Epithelial cell of esophagus (primary cell): Measurements from ENCODE around the gene CEP170B.

Experiments
- DNase-seq: peaks from one replicate; pipeline ENCODE4 v3.0.0; 2010; ENCODE audit warnings: low read depth
- H3K4me3 ChIP-seq: 2 replicates; pipeline ENCODE4 v1.5.1; 2011; ENCODE audit warnings: mild to moderate bottlenecking, low read length, control low read depth
- CTCF ChIP-seq: IDR thresholded peaks from 2 replicates; pipeline ENCODE4 v1.5.1; 2011; ENCODE audit warnings: low read depth, mild to moderate bottlenecking, low read length, control low read depth, inconsistent platforms; ENCODE audit not compliant: insufficient read depth; ENCODE audit errors: missing control alignments

Gene CEP170B

DNA sequence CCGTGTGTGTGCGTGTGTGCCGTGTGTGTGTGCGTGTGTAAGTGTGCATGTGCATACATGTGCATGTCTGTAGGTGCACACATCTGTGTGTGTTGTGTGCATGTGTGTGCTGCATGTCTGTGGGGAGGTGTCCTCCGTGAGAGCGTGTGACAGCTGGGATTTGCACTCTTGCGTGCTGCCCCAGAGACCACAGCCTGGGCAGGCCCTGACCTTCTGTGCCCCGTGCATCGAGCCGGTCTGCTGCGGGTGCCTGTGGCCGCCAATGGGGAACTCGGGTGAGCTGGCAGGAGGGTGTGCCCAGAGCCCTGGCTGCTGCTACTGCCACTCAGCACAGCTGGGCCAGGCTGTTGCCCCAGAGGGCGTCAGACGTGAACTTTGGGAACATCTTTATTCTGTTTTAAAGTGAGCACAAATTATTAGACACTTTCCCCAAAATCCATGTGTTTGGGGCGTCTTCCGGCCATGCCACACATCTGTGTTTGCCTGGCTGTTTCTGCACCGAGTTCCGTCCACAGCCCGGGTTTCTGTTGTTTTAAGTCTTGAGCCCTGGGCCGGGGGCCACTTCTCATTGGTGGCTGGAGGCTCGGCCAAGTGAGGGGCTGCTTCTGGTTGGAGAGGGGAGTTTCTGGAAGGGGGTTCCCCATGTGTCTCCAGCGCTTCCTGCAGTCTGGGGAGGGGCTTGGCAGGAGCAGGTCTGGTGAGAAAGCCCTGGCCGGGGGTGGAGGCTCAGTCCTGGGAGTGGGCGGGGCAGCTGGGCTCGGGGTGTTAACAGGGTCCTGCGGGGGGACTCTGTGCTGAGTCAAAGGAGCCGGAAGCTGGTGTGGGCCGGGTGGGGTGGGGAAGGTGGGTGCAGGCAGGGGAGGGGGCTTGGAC lies 7.6 kb downstream of the CEP170B start:
- TF ChIP-seq CTCF = no peak
- no peak overlapping the region for H3K4me3 ChIP-seq
- peak; percentile 56 for DNase-seq

DNA sequence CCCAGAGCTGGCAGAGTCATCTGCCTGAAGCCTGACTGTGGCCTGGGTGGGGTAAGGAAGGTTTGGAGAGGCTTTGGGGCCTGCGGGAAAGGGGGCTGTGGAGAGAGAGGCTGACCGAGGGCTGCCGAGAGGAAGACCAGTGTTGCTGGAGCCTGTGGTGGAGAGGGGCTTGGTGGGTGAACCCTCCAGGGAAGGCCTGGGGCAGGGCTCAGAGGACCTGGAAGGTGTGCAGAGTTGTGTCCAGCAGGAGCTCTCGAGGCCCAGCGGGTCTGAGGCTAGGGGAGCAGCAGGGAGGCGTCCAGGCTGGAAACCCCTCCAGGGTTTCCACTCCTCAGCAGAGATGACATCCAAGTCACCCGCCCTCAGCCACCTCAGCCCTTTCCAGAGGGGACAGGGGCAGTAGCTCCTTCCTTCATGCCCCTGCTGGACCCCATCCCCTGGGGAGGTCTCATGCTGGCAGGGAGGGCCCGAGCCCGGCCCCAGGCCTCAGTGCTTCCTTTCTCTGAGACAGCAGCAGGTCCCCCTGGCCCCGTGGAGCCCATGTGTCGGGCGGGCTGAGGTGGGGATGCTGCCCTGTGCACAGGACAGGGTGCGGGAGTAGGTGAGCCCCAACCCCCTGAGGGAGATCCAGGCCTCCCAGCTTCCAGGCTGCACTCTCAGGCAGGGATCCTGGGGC lies 8.4 kb downstream of the CEP170B start:
- DNase-seq = no peak
- H3K4me3 ChIP-seq = no peak overlapping the region
- no peak for TF ChIP-seq CTCF

DNA sequence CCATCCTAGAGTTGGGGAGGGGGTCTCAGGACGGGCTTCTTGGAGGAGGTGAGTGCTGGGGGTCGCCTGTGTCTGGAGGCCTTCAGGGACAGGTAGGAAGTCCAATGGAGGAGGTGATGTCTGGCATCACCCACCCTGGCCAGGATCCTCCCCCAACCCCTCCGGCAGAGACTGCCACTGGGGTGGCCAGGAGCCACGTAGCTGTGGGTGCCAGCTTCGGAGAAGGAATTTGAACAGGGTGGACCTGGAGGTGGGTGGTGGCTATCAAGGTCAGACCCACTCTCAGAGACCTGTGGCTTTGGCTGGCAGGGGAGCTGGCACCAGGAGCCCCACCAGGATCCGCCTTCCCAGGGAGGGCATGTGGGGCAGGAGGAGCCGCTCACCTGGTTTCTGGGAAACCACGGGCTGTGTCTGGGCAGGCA lies 9.1 kb downstream of the CEP170B start:
- TF ChIP-seq CTCF = no peak
- H3K4me3 ChIP-seq = no peak overlapping the region
- no peak for DNase-seq

GRCh38 chr14:104874571-104875411 lies 9.7 kb downstream of the CEP170B start:
- no peak overlapping the region for H3K4me3 ChIP-seq
- TF ChIP-seq CTCF = no peak
- DNase-seq = no peak

DNA sequence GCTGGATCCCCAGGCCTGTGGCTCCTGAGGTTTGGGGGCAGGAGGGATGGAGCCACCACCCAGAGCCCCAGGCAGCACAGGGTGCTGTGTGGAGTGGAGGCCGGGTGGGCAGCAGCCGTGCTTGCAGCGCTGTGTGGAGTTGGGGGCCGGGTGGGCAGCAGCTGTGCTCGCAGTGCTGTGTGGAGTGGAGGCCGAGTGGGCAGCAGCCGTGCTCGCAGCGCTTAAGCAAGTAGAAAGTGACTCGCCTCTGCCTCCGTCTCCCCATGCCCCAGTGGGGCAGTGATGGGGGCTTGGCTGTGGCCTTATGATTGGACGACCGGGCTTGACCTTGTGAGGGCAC lies 10.3 kb downstream of the CEP170B start:
- DNase-seq = no peak
- H3K4me3 ChIP-seq = no peak overlapping the region
- no peak for TF ChIP-seq CTCF

GRCh38 chr14:104875811-104876210 lies 10.7 kb downstream of the CEP170B start:
- H3K4me3 ChIP-seq = no peak overlapping the region
- TF ChIP-seq CTCF = no peak
- no peak for DNase-seq
